ENCODE measurements around the gene GTF2A2.

Gene GTF2A2

DNA sequence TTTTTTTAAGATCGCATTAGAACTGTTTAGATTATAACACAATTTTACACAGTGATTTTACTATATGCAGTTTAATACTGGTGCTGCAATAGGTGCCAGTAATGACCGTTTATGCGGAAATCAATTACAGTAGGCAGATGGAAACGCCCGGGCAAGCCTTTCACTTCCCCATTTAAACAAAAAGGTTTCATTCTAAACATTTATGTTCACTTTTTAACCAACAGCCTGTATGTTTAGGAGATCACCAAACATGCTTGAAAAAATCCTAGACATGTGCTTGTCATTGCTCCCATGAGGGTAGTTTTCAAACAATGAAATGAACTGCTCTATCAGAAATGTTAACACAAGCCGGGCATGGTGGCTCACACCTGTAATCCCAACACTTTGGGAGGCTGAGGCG is 29.1 kb upstream of the GTF2A2 start:
- H3K4me3 ChIP-seq (ENCODE audit: control insufficient read depth, low read depth, low read length): no peak overlapping the region
- DNase-seq (ENCODE audit: low read depth): no peak

DNA sequence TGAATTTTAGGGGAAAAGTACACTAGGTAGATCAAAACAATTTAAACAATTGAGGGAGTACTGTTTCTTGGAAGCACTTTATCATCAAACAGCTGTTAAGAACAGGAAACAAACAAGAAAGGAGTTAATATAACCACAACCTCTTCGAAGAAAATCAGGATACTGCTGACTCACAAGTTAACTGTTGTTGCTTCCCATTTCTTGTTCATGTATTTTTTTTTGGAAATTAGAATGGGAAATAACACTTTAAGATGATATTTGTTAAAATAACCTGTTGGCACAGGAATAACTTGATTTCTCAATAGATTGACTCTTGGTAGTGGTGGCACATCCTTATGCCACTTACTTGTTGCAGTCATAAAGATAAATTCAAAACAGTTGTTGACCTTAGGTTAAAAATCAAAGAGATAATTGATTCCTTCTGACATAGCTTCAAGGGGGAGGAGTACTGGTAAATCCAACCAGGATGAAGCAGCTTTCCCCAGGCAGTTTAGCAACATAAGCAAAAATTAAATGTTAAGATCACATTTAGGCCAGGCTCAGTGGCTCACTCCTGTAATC is 28.5 kb upstream of the GTF2A2 start:
- DNase-seq (ENCODE audit: low read depth): no peak
- H3K4me3 ChIP-seq (ENCODE audit: control insufficient read depth, low read depth, low read length): no peak overlapping the region

More for the DNA sequence above, 29.1 kb upstream of the GTF2A2 start:
- TF ChIP-seq, protein P1, sequence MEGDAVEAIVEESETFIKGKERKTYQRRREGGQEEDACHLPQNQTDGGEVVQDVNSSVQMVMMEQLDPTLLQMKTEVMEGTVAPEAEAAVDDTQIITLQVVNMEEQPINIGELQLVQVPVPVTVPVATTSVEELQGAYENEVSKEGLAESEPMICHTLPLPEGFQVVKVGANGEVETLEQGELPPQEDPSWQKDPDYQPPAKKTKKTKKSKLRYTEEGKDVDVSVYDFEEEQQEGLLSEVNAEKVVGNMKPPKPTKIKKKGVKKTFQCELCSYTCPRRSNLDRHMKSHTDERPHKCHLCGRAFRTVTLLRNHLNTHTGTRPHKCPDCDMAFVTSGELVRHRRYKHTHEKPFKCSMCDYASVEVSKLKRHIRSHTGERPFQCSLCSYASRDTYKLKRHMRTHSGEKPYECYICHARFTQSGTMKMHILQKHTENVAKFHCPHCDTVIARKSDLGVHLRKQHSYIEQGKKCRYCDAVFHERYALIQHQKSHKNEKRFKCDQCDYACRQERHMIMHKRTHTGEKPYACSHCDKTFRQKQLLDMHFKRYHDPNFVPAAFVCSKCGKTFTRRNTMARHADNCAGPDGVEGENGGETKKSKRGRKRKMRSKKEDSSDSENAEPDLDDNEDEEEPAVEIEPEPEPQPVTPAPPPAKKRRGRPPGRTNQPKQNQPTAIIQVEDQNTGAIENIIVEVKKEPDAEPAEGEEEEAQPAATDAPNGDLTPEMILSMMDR (IDR thresholded peaks at IDR 0.05; ENCODE audit: control insufficient read depth, insufficient read depth, low read depth, low read length, missing control alignments): no peak

DNA sequence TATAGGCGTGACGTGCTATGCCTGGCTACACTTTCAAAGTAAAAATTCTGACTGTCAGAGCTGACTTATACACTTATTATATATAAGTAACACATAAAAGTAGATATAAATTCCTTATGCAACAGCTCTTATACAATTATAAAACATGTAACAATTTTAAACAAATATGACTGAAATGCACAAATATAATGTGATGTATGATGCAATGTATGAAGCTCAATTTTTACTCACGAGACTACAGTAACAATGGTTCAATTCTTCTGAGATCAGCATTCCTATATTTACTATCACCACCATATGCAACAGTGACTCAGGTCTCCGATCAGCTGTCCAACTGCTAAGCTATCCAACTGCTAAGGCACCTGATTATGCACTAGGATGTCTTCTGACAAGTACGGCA is 23.6 kb upstream of the GTF2A2 start:
- TF ChIP-seq, protein P1 (IDR thresholded peaks at IDR 0.05; ENCODE audit: control insufficient read depth, insufficient read depth, low read depth, low read length, missing control alignments): no peak
- DNase-seq (ENCODE audit: low read depth): no peak
- no peak overlapping the region for H3K4me3 ChIP-seq (ENCODE audit: control insufficient read depth, low read depth, low read length)

More for the DNA sequence above, 28.5 kb upstream of the GTF2A2 start:
- TF ChIP-seq, protein P1 (IDR thresholded peaks at IDR 0.05; ENCODE audit: control insufficient read depth, insufficient read depth, low read depth, low read length, missing control alignments): no peak

DNA sequence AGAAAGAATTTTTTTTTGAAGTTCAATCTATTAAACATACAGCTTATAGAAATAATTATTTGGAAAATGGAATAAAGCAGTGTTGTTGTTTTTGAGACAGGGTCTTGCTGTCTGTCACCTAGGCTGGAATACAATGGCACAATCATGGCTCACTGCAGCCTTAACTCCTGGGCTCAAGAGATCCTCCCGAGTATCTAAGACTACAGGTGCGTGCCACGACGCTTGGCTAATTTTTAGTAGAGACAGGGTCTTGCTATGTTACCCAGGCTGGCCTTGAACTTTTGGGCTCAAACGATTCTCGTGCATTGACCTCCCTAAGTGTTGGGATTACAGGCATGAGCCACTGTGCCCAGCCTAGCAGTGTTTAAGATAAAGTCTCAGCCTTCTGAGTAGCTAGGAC is 23.0 kb upstream of the GTF2A2 start:
- no peak overlapping the region for H3K4me3 ChIP-seq (ENCODE audit: control insufficient read depth, low read depth, low read length)
- no peak for DNase-seq (ENCODE audit: low read depth)
- TF ChIP-seq, protein P1 (IDR thresholded peaks at IDR 0.05; ENCODE audit: control insufficient read depth, insufficient read depth, low read depth, low read length, missing control alignments): no peak

DNA sequence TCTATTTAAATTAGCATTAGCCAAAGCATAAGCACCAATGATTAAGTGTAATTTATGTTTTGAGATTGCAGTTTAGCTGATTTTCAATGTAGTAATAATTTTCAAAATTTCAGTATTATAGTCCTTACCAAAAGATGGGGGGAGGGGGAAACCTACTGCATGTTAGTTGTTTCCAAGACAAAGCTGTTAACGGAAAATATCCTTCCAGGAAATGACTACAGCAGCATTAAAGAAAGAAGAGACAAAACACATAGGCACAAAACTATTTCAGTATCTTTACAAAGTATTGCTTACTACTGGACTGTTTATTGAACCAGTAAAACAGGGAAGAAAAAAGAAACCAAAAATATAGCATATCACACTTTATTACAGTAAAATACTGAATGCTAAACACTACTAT is 21.3 kb upstream of the GTF2A2 start:
- H3K4me3 ChIP-seq (ENCODE audit: control insufficient read depth, low read depth, low read length): no peak overlapping the region
- no peak for DNase-seq (ENCODE audit: low read depth)
- TF ChIP-seq, protein P1 (IDR thresholded peaks at IDR 0.05; ENCODE audit: control insufficient read depth, insufficient read depth, low read depth, low read length, missing control alignments): no peak

DNA sequence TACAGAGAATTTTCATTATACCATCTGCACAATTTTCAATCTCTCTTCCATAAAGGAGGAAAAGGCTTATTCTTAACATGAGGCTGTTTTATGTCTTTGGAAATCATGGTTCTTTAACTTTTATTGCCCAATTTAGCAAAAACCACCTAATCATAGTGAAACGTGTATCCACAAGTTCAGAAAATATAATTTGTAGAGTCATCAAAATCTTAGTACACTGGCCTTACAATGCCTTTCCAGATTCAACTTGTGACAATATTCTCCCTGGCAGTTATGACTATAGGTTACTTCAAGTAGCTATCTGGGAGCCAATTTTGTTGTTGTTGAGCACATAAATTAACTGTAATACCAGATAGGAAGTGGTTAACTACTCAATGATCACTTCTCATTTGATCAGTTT is 20.9 kb upstream of the GTF2A2 start:
- no peak for DNase-seq (ENCODE audit: low read depth)
- H3K4me3 ChIP-seq (ENCODE audit: control insufficient read depth, low read depth, low read length): no peak overlapping the region
- TF ChIP-seq, protein P1 (IDR thresholded peaks at IDR 0.05; ENCODE audit: control insufficient read depth, insufficient read depth, low read depth, low read length, missing control alignments): no peak

DNA sequence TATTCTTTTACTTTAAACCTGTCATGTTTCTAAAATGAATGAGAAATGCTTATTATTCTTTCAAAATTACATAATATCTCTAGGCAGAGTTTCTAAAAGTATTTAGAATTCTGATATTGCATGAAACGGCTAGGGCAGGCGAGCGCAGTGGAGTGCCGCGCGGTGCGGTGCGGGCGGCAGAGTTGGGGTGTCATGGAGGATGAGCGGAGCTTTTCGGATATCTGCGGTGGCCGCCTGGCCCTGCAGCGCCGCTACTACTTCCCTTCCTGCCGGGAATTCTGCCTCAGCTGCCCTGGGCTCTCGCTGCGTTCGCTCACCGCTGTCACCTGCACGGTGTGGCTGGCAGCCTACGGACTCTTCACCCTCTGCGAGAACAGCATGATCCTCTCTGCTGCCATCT is 19.2 kb upstream of the GTF2A2 start:
- DNase-seq (ENCODE audit: low read depth): no peak
- H3K4me3 ChIP-seq (ENCODE audit: control insufficient read depth, low read depth, low read length): no peak overlapping the region
- TF ChIP-seq, protein P1 (IDR thresholded peaks at IDR 0.05; ENCODE audit: control insufficient read depth, insufficient read depth, low read depth, low read length, missing control alignments): no peak

Measured in AG09309 (cell line).